Breast epithelium (tissue), 3 donors: ENCODE measurements around the gene GPR155.

ENCODE experiments used
- POLR2A ChIP-seq: fragments of 450-650 bp; IDR thresholded peaks from one replicate; pipeline ENCODE4 v1.6.1; 2016; ENCODE audit warnings: antibody characterized with exemption, mild to moderate bottlenecking, moderate library complexity
- TF ChIP-seq, protein P1 (sequence below), 3 donors: fragments of 450-650 bp; IDR thresholded peaks; one replicate each; pipeline ENCODE4 v1.5.1; 2016 to 2017; ENCODE audit warnings: antibody characterized with exemption in 3 of 3, mild to moderate bottlenecking in 3 of 3, moderate library complexity in 3 of 3

DNA sequence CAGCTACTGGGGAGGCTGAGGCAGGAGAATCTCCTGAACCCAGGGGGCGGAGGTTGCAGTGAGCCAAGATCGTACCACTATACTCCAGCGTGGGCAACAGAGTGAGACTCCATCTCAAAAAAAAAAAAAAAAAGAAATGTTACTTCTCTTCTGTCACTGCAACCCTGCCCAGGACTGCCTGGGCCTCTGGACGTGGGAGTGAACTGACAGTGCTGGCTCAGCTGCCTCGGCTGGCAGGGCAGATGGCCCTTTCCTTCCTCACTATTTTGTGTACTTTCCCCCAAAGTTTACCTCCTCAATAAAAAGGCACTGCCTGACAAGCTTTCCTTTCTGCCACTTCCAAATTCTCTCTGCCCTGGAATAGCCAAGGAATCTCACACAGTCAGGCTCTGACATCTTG, 12.5 kb upstream of the GPR155 start:
- no peak for TF ChIP-seq POLR2A
- TF ChIP-seq, protein P1, sequence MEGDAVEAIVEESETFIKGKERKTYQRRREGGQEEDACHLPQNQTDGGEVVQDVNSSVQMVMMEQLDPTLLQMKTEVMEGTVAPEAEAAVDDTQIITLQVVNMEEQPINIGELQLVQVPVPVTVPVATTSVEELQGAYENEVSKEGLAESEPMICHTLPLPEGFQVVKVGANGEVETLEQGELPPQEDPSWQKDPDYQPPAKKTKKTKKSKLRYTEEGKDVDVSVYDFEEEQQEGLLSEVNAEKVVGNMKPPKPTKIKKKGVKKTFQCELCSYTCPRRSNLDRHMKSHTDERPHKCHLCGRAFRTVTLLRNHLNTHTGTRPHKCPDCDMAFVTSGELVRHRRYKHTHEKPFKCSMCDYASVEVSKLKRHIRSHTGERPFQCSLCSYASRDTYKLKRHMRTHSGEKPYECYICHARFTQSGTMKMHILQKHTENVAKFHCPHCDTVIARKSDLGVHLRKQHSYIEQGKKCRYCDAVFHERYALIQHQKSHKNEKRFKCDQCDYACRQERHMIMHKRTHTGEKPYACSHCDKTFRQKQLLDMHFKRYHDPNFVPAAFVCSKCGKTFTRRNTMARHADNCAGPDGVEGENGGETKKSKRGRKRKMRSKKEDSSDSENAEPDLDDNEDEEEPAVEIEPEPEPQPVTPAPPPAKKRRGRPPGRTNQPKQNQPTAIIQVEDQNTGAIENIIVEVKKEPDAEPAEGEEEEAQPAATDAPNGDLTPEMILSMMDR (IDR thresholded peaks at IDR 0.05): no peak
